Nucleus accumbens (tissue), 56 donors: ENCODE measurements around the gene PRIMA1.
A peak's percentile ranks its signal among the peaks of the same experiment; 100 is the strongest.
"Not testable (repeated sequence)": the region's sequence is repeated elsewhere in the genome, so short reads cannot be mapped to it uniquely, and the experiment has no call there.

Experiments used
- DNase-seq, 56 donors: peaks; one replicate each; lab custom pipeline; 2025; lab: John Stamatoyannopoulos, UW

The PRIMA1 gene, protein sequence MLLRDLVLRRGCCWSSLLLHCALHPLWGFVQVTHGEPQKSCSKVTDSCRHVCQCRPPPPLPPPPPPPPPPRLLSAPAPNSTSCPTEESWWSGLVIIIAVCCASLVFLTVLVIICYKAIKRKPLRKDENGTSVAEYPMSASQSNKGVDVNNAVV

DNA sequence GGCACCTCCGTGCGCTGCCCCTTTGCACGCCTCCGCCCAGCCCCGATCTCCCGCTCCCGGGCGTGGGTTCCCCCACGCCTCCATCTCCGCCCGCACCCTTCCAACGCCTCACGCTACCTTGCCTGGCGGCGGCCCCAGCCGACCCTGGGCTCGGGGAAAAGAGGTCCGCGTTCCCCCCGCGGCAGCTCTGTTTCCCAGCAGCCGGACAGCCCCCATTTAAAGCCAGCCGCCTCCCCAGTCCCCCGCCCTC is at the start of gene PRIMA1:
PRIMA1 (minus strand) TSS at position 193 of the 250 bp plus-strand sequence. CDS start 767 bp downstream, outside the sequence.
- peak in 3 of 56 donors; percentile 29 to 73 (median 33) for DNase-seq

DNA sequence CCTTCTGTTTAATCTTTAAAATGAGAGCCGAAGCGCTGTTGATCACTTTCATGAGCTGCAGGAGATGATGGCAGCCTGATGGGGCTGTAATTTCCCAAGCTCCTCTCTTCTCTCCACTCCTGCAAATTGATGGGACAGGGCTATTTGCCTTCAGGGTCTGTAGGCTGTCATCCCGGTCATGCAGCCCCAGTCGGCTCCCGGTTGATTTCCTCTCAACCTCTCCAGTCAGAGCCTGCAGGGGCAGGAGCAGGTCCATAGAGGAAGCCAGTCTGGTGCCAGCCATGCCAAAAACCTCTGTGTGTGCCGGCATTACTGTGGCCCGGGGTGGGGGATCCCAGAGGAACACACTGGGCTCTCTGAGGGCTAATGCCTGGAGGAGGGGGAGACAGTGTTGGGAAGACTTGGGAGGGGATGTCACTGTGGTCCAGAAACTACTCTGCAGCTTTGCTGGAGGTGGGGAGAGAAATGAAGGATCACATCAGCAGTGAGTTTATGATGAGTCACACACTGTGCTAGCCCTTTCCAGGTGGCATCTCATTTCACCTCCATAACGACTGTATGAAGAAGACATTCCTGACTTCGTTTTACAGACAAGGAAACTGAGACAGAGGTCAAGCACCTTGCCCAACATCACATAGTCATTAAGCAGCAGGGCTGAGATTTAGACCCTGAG is 46.5 kb upstream of the PRIMA1 start:
- DNase-seq, result no peak

DNA sequence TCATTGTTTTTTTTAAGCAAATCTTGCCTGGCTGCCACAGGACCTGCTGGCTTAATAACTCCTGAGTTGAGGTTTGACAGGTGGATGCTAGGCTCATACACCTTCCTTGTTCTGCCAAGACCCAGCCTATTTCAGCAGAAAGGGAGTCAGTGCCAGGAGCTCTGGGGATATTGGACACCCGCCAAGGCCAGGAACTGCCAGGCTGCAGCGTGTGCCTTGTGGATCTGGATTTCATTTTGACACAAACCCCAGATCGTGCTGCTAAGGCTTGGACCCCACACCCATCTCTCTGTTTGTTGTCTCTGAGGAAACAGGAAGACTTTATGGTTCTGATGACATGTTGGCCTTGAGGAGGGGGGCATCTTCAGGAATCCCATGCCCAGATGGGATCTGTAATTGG is 44.4 kb upstream of the PRIMA1 start:
- DNase-seq, result peak in 7 of 56 donors; percentile 4 to 42 (median 8)

GRCh38 chr14:93832081-93832480 is 43.8 kb upstream of the PRIMA1 start:
- no peak for DNase-seq

GRCh38 chr14:93830753-93831461 is 42.6 kb upstream of the PRIMA1 start:
- no peak for DNase-seq

GRCh38 chr14:93829839-93830481 is 41.7 kb upstream of the PRIMA1 start:
- no peak for DNase-seq

- DNase-seq, result no peak
These were observed 36.9 kb upstream of the PRIMA1 start for GRCh38 chr14:93825235-93825553.

GRCh38 chr14:93824518-93825234 is 36.4 kb upstream of the PRIMA1 start:
- peak in 1 of 56 donors; percentile 17 for DNase-seq

GRCh38 chr14:93824076-93824475 is 35.8 kb upstream of the PRIMA1 start:
- DNase-seq, result no peak

DNA sequence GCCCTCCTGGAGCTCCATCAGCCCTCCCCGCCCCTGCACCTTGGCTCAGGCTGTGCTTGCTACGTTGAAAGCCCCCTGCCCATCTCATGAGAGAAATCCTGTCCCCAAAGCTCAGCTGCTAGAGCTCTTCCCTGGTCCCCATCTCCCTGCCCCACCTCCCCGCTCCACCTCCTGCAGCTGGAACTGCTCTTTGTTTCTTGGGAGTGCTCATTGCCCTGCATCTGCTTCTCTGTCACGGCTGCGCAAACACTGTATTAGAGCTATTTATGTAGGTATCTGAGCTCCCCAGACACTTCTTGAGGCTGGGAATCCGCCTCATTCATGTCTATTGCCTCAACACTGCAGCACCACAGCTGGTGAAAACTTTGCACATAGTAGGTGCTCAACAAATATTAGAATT is 32.8 kb upstream of the PRIMA1 start:
- DNase-seq, result no peak

- DNase-seq, result no peak
These were observed 30.6 kb upstream of the PRIMA1 start for GRCh38 chr14:93818857-93819256.

DNA sequence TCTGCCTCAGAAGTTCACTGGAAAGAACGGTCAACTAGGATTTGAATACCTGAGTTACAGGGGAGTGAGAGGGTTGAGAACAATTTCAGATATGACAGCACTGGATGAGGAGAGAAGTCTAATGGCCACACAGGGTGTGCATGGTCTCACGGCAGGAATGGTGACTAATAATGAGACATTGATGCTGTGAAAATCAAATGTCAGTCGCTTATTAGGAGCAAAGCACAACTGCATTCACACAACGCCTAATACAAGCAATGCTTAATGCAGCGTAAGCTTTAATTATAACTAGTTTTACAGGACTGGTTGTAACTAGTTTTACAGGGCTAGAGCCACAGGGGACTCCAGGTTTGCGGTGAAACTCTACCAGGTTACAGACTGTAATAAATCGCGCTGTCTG is 23.4 kb upstream of the PRIMA1 start:
- DNase-seq, result no peak

- DNase-seq, result no peak
These were observed 22.7 kb upstream of the PRIMA1 start for GRCh38 chr14:93811020-93811419.

GRCh38 chr14:93809491-93810420 is 21.5 kb upstream of the PRIMA1 start:
- DNase-seq, result not testable (repeated sequence)

GRCh38 chr14:93804654-93805053 is 16.4 kb upstream of the PRIMA1 start:
- DNase-seq, result no peak

- no peak for DNase-seq
These were observed 15.4 kb upstream of the PRIMA1 start for GRCh38 chr14:93803408-93804318.

- DNase-seq, result no peak
These were observed 12.0 kb upstream of the PRIMA1 start for GRCh38 chr14:93799989-93800921.

GRCh38 chr14:93799617-93799988 is 11.3 kb upstream of the PRIMA1 start:
- DNase-seq, result no peak
